ENCODE data around the gene TNFRSF4. TPM values are rescaled to one million over a fixed set of nuclear protein-coding genes. Genes with fewer than 3 reads are reported as not detected.

Gene TNFRSF4
- total and polyA plus RNA-seq, 10 donors, result 6.6 to 23.4 (median 13.6) TPM

DNA sequence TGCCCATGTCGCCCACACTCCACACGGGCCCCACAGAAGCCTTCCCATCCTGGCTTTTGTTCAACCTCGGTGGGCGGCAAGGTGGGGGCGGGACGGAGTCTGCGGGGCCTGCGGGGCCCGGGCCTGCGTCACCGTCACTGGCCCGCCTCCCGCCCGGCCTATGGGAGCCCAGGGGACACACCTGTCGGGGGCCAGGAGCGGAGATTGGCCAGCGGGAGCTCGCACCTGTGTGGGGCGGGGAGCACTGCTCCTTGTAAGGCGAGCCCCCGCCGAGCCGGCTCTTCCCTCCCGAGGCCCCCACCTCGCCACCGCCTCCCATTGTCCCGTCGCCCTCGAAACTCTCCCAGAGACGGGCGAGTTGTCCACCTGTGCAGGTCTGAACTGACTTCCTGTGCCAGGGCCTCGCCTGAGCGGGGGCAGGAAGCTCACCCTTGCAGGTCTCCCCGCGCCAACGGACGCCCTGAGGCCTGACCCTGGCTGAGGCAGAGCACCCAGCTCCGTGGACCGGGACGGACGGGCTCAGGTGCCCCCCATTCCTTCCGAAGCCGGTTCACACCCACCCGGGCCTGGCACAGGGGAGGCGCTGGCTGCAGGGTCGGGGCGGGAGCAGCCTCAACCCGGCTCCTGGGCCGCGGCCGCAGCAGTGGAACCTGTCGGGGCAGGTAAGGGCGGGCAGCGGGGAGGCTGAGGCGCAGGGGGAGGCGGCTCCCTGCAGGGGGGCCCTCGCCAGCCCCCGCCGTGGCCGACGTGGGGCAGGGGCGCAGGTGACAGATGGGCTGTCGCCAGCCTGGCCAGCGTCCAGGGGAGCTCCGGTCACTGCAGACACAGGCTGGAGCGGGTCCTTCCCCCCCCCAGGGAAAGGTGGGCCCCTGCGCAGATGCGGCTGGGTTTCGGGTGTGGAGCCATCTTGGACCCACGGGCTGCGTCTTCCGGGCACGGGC is 51.1 kb downstream of the TNFRSF4 start:
- TF ChIP-seq POLR2A (IDR thresholded peaks at IDR 0.05) (no peak), POLR2AphosphoS5 (IDR thresholded peaks at IDR 0.05) (no peak)
- TF ChIP-seq, protein P1, sequence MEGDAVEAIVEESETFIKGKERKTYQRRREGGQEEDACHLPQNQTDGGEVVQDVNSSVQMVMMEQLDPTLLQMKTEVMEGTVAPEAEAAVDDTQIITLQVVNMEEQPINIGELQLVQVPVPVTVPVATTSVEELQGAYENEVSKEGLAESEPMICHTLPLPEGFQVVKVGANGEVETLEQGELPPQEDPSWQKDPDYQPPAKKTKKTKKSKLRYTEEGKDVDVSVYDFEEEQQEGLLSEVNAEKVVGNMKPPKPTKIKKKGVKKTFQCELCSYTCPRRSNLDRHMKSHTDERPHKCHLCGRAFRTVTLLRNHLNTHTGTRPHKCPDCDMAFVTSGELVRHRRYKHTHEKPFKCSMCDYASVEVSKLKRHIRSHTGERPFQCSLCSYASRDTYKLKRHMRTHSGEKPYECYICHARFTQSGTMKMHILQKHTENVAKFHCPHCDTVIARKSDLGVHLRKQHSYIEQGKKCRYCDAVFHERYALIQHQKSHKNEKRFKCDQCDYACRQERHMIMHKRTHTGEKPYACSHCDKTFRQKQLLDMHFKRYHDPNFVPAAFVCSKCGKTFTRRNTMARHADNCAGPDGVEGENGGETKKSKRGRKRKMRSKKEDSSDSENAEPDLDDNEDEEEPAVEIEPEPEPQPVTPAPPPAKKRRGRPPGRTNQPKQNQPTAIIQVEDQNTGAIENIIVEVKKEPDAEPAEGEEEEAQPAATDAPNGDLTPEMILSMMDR (IDR thresholded peaks at IDR 0.05 in 8 of 11, conservative IDR thresholded peaks at IDR 0.05 in 3 of 11), result no peak
- DNase-seq, result no peak

GRCh38 chr1:1161683-1162079 is 52.3 kb downstream of the TNFRSF4 start:
- peaks cover 6 to 30% (median 14%) of the 10 kb centered on the region in 6 donors for H3K4me1 ChIP-seq
- no peak overlapping the region for H3K4me3 ChIP-seq
- DNase-seq, result no peak
- TF ChIP-seq, protein P1 (IDR thresholded peaks at IDR 0.05 in 8 of 11, conservative IDR thresholded peaks at IDR 0.05 in 3 of 11), result no peak
- TF ChIP-seq POLR2A (IDR thresholded peaks at IDR 0.05) (no peak), POLR2AphosphoS5 (IDR thresholded peaks at IDR 0.05) (no peak)
- intact Hi-C loops (cut with DNase I; ENCODE audit: low total_unique reads), result no loop called here
- H3K9me3 ChIP-seq, result no peaks in the 10 kb centered on the region
- H3K27me3 ChIP-seq (replicated peaks in 1 of 7), result peaks cover 0 to 53% (median 29%) of the 10 kb centered on the region in 7 donors
- no peaks in the 10 kb centered on the region for H3K36me3 ChIP-seq
- 67 to 86% (median 80%) methylated on average over 8 to 17 of the region's 17 CpGs for WGBS, 5 donors
- no peak overlapping the region for H3K27ac ChIP-seq

More for the DNA sequence above, 51.1 kb downstream of the TNFRSF4 start:
- Histone ChIP-seq H3K27ac (no peak overlapping the region), H3K27me3 (replicated peaks in 1 of 7) (peaks cover 0 to 65% (median 36%) of the 10 kb centered on the region in 7 donors), H3K4me3 (no peak overlapping the region), H3K36me3 (no peaks in the 10 kb centered on the region), H3K4me1 (peaks cover 6 to 33% (median 11%) of the 10 kb centered on the region in 6 donors), H3K9me3 (no peaks in the 10 kb centered on the region)
- intact Hi-C loops (cut with DNase I; ENCODE audit: low total_unique reads), result no loop called here
- WGBS, 5 donors, result 65 to 81% (median 78%) methylated on average over 37 to 73 of the region's 73 CpGs

Small RNA genes within 50 kb of the gene (microRNA-seq; reads per million reads assigned to microRNA genes)
- gene MIR200A (11.0 to 45.5 (median 20.7) reads per million in 3 donors), gene MIR200B (20.9 to 174 (median 134) reads per million in 3 donors), gene MIR429 (2.8 to 23.1 (median 9.5) reads per million in 3 donors)

Small RNA genes within 50 kb of the gene (small RNA-seq; reads per million reads assigned to genes)
- gene MIR200A (0 to 0.42 (median 0.28) reads per million in 4 donors), gene MIR200B (0.58 to 2.0 (median 1.1) reads per million in 4 donors), gene MIR429 (0 to 0.30 (median 0.03) reads per million in 4 donors)

Other genes starting within 250 kb of the TNFRSF4 start
- gene PLEKHN1, start 247.7 kb downstream of the TNFRSF4 start, total RNA-seq, result 1 to 10 TPM in 5 of 7 donors, under 1 TPM in 2; 0.65 to 2.2 (median 1.1) TPM
- under 1 TPM; 0.17 to 0.80 (median 0.63) TPM for gene PLEKHN1, start 247.7 kb downstream of the TNFRSF4 start, polyA plus RNA-seq
- gene PERM1, start 232.1 kb downstream of the TNFRSF4 start, total RNA-seq, result under 1 TPM in 3 of 7 donors, not detected in 4; 0.39 to 0.85 (median 0.60) TPM
- gene PERM1, start 232.1 kb downstream of the TNFRSF4 start, polyA plus RNA-seq, result under 1 TPM; 0.20 to 0.80 (median 0.21) TPM
- 10 to 100 TPM in 5 of 7 donors, 1 to 10 TPM in 2; 3.8 to 39.0 (median 15.4) TPM for gene HES4, start 214.1 kb downstream of the TNFRSF4 start, total RNA-seq
- 10 to 100 TPM; 20.8 to 64.3 (median 27.8) TPM for gene HES4, start 214.1 kb downstream of the TNFRSF4 start, polyA plus RNA-seq
- gene ISG15, start 200.7 kb downstream of the TNFRSF4 start, total RNA-seq, result 10 to 100 TPM; 23.3 to 93.8 (median 51.0) TPM
- 100 to 1,000 TPM; 131 to 230 (median 163) TPM for gene ISG15, start 200.7 kb downstream of the TNFRSF4 start, polyA plus RNA-seq
- gene AGRN, start 194.0 kb downstream of the TNFRSF4 start, total RNA-seq, result 10 to 100 TPM; 10.6 to 27.2 (median 16.9) TPM
- 10 to 100 TPM in 1 of 3 donors, 1 to 10 TPM in 2; 4.6 to 16.3 (median 5.6) TPM for gene AGRN, start 194.0 kb downstream of the TNFRSF4 start, polyA plus RNA-seq
- not detected for gene RNF223, start 139.8 kb downstream of the TNFRSF4 start, total RNA-seq
- not detected for gene RNF223, start 139.8 kb downstream of the TNFRSF4 start, polyA plus RNA-seq
- gene C1orf159, start 98.1 kb downstream of the TNFRSF4 start, total RNA-seq, result 10 to 100 TPM; 12.1 to 22.5 (median 18.7) TPM
- 10 to 100 TPM in 2 of 3 donors, 1 to 10 TPM in 1; 8.5 to 25.7 (median 24.1) TPM for gene C1orf159, start 98.1 kb downstream of the TNFRSF4 start, polyA plus RNA-seq
- under 1 TPM in 2 of 7 donors, not detected in 5; 0.17 to 0.34 TPM for gene TTLL10, start 40.3 kb downstream of the TNFRSF4 start, total RNA-seq
- under 1 TPM in 2 of 3 donors, not detected in 1; 0.02 to 0.03 TPM for gene TTLL10, start 40.3 kb downstream of the TNFRSF4 start, polyA plus RNA-seq
- gene TNFRSF18, start 7.6 kb downstream of the TNFRSF4 start, total RNA-seq, result 1 to 10 TPM; 5.2 to 9.9 (median 7.5) TPM
- 10 to 100 TPM in 1 of 3 donors, 1 to 10 TPM in 2; 7.2 to 16.3 (median 9.3) TPM for gene TNFRSF18, start 7.6 kb downstream of the TNFRSF4 start, polyA plus RNA-seq
- gene SDF4, start 17.8 kb upstream of the TNFRSF4 start, total RNA-seq, result 100 to 1,000 TPM in 4 of 7 donors, 10 to 100 TPM in 3; 87.2 to 145 (median 114) TPM
- gene SDF4, start 17.8 kb upstream of the TNFRSF4 start, polyA plus RNA-seq, result 10 to 100 TPM; 39.1 to 84.2 (median 49.4) TPM
- 10 to 100 TPM; 13.2 to 25.1 (median 19.3) TPM for gene B3GALT6, start 18.1 kb upstream of the TNFRSF4 start, total RNA-seq
- 10 to 100 TPM in 2 of 3 donors, 1 to 10 TPM in 1; 7.9 to 16.6 (median 12.1) TPM for gene B3GALT6, start 18.1 kb upstream of the TNFRSF4 start, polyA plus RNA-seq
- 1 to 10 TPM in 3 of 7 donors, under 1 TPM in 1, not detected in 3; 0.87 to 3.6 (median 1.8) TPM for gene C1QTNF12, start 32.6 kb upstream of the TNFRSF4 start, total RNA-seq
- gene C1QTNF12, start 32.6 kb upstream of the TNFRSF4 start, polyA plus RNA-seq, result 1 to 10 TPM; 1.3 to 5.5 (median 1.4) TPM
- 10 to 100 TPM; 39.1 to 69.7 (median 56.5) TPM for gene UBE2J2, start 59.7 kb upstream of the TNFRSF4 start, total RNA-seq
- gene UBE2J2, start 59.7 kb upstream of the TNFRSF4 start, polyA plus RNA-seq, result 10 to 100 TPM; 39.2 to 66.9 (median 54.0) TPM
- 10 to 100 TPM in 1 of 7 donors, 1 to 10 TPM in 6; 2.5 to 10.5 (median 3.4) TPM for gene SCNN1D, start 66.3 kb upstream of the TNFRSF4 start, total RNA-seq
- 10 to 100 TPM in 2 of 3 donors, 1 to 10 TPM in 1; 3.7 to 16.9 (median 11.9) TPM for gene SCNN1D, start 66.3 kb upstream of the TNFRSF4 start, polyA plus RNA-seq
- gene ACAP3, start 93.8 kb upstream of the TNFRSF4 start, total RNA-seq, result 10 to 100 TPM; 33.0 to 62.3 (median 41.7) TPM
- 10 to 100 TPM; 12.6 to 89.7 (median 32.6) TPM for gene ACAP3, start 93.8 kb upstream of the TNFRSF4 start, polyA plus RNA-seq
- 10 to 100 TPM; 11.4 to 22.9 (median 13.9) TPM for gene PUSL1, start 94.4 kb upstream of the TNFRSF4 start, total RNA-seq
- gene PUSL1, start 94.4 kb upstream of the TNFRSF4 start, polyA plus RNA-seq, result 10 to 100 TPM in 2 of 3 donors, 1 to 10 TPM in 1; 9.8 to 17.8 (median 10.5) TPM
- 100 to 1,000 TPM in 4 of 7 donors, 10 to 100 TPM in 3; 89.2 to 114 (median 100) TPM for gene INTS11, start 110.5 kb upstream of the TNFRSF4 start, total RNA-seq
- gene INTS11, start 110.5 kb upstream of the TNFRSF4 start, polyA plus RNA-seq, result 100 to 1,000 TPM; 106 to 203 (median 202) TPM
- 10 to 100 TPM; 16.9 to 42.1 (median 29.1) TPM for gene CPTP, start 110.6 kb upstream of the TNFRSF4 start, total RNA-seq
- gene CPTP, start 110.6 kb upstream of the TNFRSF4 start, polyA plus RNA-seq, result 10 to 100 TPM in 2 of 3 donors, 1 to 10 TPM in 1; 7.5 to 24.9 (median 10.4) TPM
- 1 to 10 TPM in 6 of 7 donors, under 1 TPM in 1; 0.77 to 5.9 (median 3.0) TPM for gene TAS1R3, start 117.1 kb upstream of the TNFRSF4 start, total RNA-seq
- 1 to 10 TPM in 1 of 3 donors, under 1 TPM in 2; 0.23 to 1.6 (median 0.37) TPM for gene TAS1R3, start 117.1 kb upstream of the TNFRSF4 start, polyA plus RNA-seq
- 10 to 100 TPM; 34.4 to 59.1 (median 40.1) TPM for gene DVL1, start 135.3 kb upstream of the TNFRSF4 start, total RNA-seq
- gene DVL1, start 135.3 kb upstream of the TNFRSF4 start, polyA plus RNA-seq, result 10 to 100 TPM; 18.1 to 57.3 (median 27.7) TPM
- gene MXRA8, start 144.4 kb upstream of the TNFRSF4 start, total RNA-seq, result 10 to 100 TPM; 25.9 to 71.7 (median 49.3) TPM
- 10 to 100 TPM; 37.9 to 57.5 (median 44.8) TPM for gene MXRA8, start 144.4 kb upstream of the TNFRSF4 start, polyA plus RNA-seq
- gene AURKAIP1, start 161.1 kb upstream of the TNFRSF4 start, total RNA-seq, result 10 to 100 TPM; 61.3 to 85.1 (median 71.7) TPM
- 100 to 1,000 TPM; 149 to 174 (median 151) TPM for gene AURKAIP1, start 161.1 kb upstream of the TNFRSF4 start, polyA plus RNA-seq
- gene CCNL2, start 185.2 kb upstream of the TNFRSF4 start, total RNA-seq, result 100 to 1,000 TPM; 167 to 299 (median 208) TPM
- 100 to 1,000 TPM; 111 to 230 (median 199) TPM for gene CCNL2, start 185.2 kb upstream of the TNFRSF4 start, polyA plus RNA-seq
- 100 to 1,000 TPM in 3 of 7 donors, 10 to 100 TPM in 4; 67.4 to 144 (median 91.3) TPM for gene MRPL20, start 193.1 kb upstream of the TNFRSF4 start, total RNA-seq
- gene MRPL20, start 193.1 kb upstream of the TNFRSF4 start, polyA plus RNA-seq, result 100 to 1,000 TPM; 101 to 168 (median 122) TPM
- gene ANKRD65, start 207.1 kb upstream of the TNFRSF4 start, total RNA-seq, result 1 to 10 TPM in 5 of 7 donors, under 1 TPM in 2; 0.43 to 2.7 (median 1.2) TPM
- gene ANKRD65, start 207.1 kb upstream of the TNFRSF4 start, polyA plus RNA-seq, result 1 to 10 TPM; 2.3 to 4.3 (median 3.0) TPM
- 10 to 100 TPM in 6 of 7 donors, 1 to 10 TPM in 1; 3.9 to 18.0 (median 13.1) TPM for gene VWA1, start 221.5 kb upstream of the TNFRSF4 start, total RNA-seq
- 10 to 100 TPM in 2 of 3 donors, 1 to 10 TPM in 1; 4.1 to 12.7 (median 11.0) TPM for gene VWA1, start 221.5 kb upstream of the TNFRSF4 start, polyA plus RNA-seq
- gene ATAD3C, start 235.5 kb upstream of the TNFRSF4 start, total RNA-seq, result 1 to 10 TPM in 2 of 7 donors, under 1 TPM in 3, not detected in 2; 0.25 to 3.9 (median 0.57) TPM
- gene ATAD3C, start 235.5 kb upstream of the TNFRSF4 start, polyA plus RNA-seq, result under 1 TPM; 0.55 to 0.85 (median 0.83) TPM

Data from spleen (tissue), 11 donors.